ENCODE results near the gene SIGLEC11.
"Not testable (repeated sequence)": the region's sequence is repeated elsewhere in the genome, so short reads cannot be mapped to it uniquely, and the experiment has no call there.

The SIGLEC11 gene

DNA sequence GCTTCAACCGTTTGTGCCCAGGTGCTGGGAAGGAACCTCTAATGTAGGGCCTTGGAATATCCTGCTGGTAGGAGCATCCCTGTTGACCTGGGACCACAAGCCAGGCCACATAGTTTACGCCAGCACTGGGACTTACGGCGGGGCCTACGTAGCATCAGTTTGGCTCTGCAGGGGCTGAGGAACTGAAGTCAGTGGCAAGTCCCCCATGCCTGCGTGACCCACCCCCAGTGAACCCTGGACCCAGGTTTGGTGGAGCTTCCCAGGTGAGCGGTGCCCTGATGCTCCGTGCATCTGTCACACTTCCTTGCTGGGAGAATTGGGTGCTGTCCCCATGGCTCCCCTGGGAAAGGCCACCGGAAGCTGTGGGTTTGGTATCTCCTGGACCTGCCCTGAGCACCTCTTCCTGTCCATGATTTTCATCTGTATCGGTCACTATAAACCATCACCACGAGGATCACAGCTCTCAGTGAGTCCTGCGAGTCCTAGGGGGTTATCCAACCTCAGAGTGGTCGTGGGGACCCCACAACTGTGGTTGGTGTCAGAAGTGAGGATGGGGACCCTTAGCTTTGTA is 9.9 kb downstream of the SIGLEC11 start:
- DNase-seq, result no peak

DNA sequence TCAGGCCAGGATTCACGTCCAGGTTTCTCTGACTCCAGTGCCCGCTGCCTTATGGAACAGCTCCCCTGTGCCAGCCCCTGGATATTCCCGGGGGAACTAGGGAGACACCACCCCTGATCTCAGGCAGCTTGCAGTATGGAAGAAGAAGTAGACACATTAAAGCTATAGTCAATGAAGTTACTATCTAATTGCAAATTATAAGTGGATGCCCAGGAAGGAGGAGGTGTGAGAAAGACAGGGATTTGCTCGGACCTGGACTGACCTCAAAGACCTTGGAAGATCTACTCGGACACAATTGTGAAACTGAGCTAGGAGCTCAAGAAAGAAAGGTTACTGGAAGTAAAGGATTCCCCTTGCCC is 10.4 kb downstream of the SIGLEC11 start:
- DNase-seq, result no peak

DNA sequence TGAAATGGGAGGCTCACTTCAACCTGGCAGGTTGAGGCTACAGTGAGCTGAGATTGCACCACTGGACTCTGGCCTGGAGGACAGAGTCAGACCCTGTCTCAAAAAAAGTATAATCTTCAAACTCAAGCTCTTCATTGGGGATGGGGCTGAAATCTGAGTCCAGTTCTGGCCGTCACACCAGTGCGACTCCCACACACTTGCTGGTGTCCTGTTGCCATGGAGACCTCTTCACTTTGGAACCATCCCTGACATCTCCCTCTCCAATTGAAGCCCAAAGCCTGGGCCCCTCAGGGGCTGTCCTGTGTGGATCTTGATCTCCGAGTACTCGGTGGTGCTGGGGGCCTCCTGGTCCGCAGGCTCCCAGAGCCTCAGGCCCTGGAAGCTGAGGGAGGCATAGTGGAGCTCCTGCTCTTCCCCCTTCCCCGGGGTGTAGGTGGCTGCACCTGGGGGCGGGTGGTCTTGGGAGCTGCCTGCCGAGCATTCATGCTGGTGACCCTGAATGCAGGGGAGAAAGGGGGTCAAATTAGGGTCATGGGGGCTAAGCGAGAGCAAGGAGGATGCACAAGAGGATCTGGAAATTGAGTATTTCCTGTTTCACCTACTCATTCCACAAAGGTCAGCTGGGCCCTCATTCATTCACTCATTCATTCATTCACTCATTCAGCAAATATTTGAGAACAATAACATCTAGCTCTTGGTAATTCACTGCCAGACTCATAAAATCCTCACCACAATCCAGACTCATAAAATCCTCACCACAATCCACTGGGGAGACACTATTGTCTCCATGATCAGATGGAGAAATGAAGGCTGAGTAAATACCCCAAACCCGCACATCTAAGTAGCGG is 11.0 kb downstream of the SIGLEC11 start:
- DNase-seq, result no peak

DNA sequence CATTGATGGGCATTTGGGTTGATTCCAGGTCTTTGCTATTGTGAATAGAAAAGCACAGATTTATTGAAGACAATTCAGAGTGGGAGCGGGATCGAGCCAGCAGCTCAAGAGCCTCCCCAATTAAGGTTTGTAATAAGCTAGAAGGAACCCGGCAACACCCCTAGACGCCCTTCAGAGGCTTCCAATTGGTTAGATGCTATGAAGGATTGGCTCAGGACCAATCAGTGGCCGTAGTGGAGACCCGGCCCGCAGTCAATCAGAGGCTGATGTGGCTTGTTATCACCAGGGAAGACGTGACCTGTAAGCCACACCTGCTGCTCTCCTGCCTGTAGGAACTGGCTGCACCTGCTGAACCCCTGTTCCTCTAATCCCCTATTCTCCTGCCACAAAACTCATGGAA is 14.6 kb downstream of the SIGLEC11 start:
- no peak for DNase-seq

DNA sequence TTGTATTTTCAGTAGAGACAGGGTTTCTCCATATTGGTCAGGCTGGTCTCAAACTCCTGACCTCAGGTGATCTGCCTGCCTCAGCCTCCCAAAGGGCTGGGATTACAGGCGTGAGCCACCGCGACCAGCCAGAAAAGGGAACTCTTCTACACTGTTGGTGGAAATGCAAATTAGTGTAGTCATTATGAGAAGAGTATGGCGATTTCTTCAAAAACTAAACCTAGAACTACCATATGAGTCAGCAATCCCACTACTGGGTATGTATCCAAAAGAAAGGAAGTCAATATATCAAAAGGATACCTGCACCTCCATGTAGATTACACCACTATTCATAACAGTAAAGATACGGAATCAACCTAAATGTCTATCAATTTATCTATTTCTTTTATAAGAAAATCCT is 16.4 kb downstream of the SIGLEC11 start:
- DNase-seq, result not testable (repeated sequence)

DNA sequence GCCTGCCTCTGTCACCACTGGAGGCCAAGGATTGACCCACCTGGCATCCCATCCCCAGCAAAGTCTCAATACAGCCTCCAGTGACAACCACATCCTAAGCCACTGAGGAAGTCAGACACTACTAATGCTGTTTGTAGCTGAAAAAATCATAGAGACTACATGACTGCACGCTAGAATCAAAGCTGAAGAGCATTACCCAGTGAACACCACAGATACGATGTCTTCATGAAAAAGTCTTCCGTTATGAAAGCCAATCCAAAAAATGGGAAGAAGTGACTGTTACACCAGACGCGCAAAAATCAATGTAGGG is 20.5 kb downstream of the SIGLEC11 start:
- no peak for DNase-seq

DNA sequence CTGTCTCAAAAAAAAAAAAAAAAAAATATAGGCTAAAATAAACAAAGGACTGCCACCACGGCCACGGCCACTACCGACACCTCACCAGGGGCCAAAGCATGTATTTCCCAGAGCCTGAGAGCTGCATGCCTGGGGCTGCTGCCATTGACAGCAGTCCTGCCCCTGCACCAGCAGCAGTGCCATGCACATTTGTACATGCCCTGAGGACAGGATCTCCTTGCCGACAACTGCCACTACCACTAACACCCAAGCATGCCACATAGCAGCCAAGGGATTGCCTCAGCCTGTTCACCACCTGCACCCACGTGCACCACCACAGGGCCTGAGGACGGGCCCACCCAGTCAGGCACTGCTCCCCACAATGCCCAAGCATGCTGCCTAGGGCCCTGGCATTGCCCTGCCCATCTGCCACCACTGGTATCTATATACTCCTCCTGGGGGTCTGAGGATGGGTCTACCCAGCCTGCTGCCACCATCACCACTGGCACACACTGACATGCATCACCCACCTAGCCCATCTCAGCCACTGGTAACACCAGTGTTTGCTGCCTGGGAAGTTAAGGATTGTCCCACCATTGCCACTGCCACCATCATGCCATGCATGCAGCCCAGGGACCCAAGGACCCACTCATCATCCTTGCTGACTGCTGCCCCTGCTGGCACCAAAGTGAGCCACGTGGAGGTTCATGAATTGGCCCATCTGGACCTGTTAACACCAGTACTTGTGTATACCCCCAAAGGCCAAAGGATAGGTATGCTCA is 21.1 kb downstream of the SIGLEC11 start:
- no peak for DNase-seq

DNA sequence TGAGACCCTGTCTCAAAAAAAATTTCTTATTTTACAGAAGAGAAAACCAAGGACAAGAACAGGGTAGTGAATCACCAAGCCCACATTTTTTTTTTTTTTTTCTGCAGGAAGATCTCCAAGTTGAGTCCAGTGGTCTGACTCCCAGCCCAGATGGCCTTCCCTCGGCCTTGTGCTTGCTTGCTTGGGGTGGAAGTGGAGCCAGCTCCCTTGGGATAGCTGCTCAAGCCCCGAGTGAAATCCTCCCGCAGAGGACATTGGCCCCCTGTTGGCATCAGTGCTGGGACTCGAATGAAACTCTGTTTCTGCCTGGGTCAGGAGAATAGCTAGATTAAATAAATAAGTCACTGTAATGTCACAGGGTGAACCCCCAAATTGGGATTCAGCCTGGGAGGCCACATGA is 22.3 kb downstream of the SIGLEC11 start:
- no peak for DNase-seq

DNA sequence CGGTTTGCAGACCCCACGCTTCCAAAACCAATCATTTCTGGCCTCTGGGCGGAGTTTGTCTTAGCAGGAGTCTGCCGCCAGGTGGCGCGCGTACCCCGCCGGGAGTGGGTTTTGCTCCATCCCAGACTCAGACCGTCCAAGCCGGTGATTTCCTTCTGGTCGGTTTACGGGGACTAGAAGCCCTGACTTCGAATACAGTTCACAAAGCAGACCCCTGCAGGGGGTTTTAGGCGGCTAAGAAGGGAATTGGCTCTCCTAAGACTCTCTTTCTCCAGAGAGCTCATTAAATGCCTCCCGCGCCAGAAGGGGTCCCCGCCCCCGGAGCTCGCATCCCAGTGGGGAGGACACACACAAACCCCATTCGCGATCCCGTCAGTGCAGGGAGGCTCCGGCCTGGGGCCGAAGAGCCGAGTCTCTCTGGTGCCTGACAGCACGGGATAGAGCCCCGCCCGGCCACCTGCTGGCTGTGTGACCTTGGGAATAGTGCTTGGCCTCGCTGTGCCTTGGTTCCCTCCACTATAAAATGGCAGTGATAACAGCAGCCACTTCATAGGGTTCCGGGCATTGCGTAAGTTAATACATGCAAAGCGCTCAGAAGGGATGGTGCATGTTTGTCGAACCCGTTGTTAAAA is 23.1 kb downstream of the SIGLEC11 start:
- DNase-seq, result peak; percentile 91

DNA sequence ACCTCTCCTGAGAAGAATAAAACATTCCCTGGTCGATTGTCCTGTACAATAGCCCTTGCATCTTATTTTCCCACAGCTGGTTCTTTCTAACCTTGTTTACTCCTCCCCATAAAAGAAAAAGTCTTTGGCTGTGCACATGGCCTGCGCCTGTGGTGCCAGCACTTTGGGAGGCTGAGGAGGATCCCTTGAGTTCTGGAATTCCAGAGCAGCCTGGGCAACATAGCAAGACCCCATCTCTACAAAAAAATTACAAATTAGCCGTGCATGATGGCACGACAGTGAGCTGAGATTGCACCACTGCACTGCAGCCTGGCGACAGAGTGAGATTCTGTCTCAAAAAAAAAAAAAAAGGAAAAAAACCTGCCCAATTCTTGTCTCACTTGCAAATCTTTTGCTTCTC is 24.4 kb downstream of the SIGLEC11 start:
- no peak for DNase-seq

DNA sequence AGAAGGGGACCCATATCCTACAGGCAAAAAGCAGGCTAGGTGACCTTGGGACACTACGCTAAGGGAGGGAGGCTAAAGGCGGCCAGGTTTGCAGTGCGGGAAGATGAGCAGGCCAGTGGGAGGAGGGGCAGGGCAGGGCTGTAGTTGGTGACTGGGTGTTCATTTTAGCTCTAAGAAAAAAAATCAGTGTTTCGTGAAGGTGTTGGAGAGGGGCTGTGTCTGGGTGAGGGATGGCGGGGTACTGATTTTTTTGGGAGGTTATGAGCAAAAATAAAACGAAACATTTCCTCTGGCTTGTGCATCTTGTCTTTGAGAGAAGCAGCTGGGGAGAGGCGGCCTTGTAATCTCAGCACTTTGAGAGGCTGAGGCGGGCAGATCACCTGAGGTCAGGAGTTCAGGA is 27.3 kb downstream of the SIGLEC11 start:
- no peak for DNase-seq

DNA sequence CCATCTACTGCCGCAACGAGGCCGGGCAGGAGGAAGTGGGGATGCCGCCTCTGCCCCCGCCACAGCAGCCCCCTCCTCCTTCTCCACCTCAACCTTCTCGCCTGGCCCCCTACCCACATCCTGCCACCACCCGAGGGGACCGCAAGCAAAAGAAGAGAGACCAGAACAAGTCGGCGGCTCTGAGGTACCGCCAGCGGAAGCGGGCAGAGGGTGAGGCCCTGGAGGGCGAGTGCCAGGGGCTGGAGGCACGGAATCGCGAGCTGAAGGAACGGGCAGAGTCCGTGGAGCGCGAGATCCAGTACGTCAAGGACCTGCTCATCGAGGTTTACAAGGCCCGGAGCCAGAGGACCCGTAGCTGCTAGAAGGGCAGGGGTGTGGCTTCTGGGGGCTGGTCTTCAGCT is 28.2 kb downstream of the SIGLEC11 start:
- DNase-seq, result peak; percentile 55

DNA sequence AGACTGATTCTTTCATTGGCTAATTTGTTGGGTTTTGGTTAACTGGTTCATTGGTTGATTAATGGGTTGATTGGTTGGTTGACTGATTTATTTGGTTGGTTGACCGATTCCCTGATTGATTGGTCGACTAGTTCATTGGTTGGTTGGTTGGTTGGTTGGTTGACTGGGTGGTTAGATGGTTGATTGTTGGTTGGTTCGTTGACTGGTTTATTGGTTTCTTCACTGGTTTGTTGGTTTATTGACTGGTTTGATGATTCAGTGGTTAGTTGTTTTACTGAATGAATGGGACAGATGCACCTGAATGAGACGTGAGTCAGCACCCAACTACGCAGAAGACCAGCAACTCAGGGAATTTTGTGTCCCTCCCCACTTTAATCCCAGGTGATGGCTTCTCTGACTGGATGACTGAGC is 28.9 kb downstream of the SIGLEC11 start:
- DNase-seq, result no peak

DNA sequence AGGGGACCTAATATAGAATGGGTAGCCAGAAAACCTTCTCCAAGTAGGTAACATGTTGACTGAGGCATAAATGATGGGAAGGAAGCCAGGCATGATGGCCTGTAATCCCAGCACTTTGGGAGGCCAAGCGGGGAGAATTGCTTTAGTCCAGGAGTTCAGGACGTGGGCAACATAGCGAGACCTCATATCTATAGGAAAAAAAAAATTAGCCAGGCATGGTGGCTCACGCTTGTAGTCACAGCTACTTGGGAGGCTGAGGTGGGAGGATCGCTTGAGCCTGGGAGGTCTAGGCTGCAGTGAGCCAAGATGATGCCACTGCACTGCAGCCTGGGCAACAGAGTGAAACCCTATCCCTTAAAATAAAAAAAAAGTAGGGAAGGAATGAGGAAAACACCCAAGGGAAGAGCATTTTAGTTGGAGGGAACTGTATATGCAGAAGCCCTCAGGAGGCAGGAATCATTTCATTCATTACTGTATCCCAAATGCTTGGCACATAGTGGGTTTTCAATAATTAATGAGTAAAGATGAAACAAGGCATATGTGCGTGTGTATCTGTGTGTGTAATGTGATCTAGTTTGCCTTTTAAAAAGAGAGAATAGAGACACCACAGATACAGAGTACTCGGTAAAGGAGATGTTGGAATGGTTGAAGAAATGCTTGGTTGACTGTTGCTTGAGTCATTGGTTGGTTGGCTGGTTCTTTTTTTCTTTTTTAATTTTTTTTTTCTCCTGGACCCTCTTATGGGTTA is 29.5 kb downstream of the SIGLEC11 start:
- DNase-seq, result no peak

DNA sequence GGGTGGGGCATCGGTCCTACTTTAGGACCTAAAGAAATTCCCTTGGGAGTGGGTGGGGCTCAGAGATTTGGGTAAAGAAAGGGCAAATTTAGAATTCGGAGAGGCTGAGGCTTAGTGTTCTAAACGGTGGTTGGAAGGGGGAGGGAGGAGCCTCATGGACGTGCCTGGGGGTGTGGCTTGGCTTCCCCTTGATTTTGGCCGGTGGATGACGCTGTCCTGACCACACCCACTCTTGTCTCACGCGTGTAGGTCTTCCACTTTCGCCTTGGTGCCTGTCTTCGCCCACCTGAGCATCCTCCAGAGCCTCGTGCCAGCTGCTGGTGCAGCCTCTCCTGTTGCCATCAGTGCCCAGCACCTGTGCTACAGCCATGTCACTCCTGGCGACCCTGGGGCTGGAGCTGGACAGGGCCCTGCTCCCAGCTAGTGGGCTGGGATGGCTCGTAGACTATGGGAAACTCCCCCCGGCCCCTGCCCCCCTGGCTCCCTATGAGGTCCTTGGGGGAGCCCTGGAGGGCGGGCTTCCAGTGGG is 30.4 kb downstream of the SIGLEC11 start:
- no peak for DNase-seq

DNA sequence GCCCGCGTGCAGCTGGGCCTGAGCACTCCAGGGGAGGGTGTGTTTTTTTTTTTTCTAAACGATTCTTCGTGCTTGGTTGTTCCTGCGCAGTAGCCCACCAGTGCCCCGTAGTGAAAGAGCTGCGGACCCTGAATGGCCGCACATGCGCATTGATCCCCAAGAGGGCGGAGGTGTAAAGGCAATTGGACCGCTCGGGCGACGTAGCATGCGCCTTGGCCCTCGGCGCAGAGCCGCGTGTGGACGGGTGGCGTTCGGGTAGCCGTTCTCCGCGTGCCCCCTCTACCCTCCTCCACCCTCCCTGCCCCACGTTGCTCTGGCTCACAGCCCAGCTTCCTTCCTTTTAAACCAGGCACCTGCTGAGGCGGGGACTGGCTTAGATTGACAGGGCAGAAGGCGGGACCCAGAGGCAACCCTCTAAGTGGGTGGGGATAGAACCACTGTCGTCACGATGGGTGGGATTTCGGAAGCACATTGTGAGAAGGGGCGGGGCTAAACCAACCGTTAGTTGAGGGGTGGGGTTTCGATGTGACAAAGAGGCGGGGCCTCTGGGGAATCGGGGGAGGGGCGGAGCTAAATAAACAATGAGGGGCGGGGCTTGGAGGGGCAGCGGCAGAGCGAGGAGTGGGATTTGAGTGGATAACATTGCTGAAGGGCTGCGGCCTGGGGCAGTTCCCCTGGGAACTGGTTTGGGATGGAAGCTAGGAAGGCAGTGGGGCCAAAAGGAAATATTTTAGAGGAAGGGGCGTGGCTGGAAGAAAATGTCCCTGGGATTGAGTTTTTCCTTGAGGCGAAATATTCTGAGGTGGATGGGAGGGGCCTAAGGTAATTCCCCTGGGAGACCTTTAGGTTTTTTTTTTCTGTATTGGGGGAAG is 31.1 kb downstream of the SIGLEC11 start:
- peak; percentile 96 for DNase-seq

DNA sequence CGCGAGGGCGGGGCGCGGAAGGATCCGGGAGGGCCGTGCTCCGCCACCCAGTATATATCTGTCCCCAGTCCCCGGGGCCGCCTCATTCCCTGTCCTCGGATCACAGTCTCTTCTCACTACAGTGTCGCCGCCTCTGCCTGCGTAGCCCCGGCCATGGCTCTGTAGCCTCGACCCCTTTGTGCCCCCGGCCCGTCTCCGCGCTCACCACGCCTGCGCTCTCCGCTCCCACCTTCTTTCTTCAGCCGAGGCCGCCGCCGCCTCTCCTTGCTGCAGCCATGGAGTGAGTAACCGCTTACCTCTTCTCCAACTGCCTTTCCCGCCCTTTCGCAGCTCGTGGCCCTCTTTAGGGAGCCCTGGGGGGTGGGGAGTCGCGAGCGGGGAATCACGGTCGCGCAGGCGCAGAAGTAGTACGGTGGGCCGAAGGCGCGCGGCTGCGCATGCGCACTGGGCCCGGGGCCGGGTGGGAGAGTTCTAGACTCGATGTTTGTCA is 31.8 kb downstream of the SIGLEC11 start, which contains the start of the genes ATF5 and NUP62:
ATF5 (plus strand) TSS at position 85 of the 490 bp plus-strand sequence. CDS start 1,646 bp downstream, outside the sequence.
NUP62 (minus strand) TSS at position 384 of the 490 bp plus-strand sequence. CDS start 19,697 bp downstream, outside the sequence.
- peak; percentile 95 for DNase-seq

DNA sequence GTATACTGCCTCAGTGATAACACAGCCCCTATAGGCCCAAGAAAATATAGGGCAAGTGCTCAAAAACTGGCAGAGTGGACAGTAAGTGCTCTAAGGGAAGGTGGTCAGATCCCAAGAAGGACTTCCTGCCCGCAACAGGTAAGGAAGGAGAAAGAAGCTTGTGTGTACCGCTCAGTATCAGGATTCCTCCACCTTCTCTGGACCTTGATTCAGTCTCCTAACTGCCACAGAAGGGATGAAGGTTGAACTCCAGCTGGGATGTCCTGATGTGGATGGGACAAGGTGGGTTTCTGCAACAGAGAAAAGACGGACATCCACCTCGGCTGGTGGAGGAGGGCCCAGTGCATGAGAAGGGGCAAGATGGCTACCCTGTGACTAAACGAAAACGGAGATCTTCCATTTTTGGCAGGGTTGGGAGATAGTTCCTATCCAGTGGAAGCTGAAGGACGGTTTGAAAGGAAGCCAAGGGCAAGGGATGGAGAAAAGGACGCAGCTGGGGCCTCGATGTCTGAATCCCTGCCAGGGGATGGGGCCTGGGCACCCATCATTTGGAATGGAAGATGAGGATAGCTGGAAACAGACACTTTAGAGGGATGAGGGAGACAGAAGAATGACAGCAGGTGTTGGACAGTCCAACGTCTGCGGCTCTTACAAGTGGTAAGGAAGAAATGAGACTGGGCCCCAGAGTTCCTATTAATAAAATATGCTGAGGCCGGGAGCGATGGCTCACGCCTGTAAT is 33.3 kb downstream of the SIGLEC11 start:
- DNase-seq, result no peak

DNA sequence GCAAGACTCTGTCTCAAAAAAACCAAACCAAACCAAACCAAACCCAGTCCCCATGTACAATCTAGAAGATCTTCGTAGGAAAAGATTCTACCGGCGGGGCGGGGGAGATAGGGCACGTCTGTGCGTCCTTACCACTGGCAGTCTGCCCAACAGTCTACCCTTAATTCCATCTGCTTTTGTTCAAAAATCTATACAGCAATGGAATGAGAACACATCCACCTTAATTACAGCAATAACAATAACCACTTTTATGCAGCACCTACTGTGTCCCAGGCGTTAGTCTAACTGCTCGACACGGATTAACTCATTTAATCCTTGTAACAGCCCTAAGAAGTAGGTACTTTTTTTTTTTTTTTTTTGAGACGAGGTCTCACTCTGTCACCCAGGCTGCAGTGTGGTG is 34.5 kb downstream of the SIGLEC11 start:
- no peak for DNase-seq

DNA sequence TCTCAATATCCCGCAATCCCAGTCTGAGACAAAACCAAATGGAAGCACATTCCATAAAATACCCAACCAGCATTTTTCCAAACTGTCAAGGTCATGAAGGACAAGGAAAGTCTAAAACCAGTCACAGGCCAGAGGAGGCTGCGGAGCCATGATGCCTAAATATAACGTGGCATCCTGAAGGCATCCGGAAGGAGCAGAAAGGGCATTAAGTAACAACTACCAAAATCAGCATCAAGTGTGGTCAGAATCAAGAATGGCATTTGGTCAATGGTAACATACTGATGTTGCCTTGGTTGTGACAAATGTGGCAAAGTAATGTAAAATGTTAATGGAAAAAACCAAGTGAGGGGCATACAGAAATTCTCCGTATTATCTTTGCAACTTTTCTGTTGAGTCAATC is 35.5 kb downstream of the SIGLEC11 start:
- no peak for DNase-seq

DNA sequence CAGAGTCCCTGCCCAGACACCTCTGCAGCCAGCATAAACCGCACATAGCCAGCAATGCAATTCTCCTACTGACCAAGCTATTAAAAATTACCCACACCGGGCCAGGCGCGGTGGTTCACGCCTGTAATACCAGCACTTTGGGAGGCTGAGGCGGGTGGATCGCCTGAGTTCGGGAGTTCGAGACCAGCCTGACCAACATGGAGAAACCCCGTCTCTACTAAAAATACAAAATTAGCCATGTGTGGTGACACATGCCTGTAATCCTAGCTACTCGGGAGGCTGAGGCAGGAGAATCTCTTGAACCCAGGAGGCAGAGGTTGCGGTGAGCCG is 36.1 kb downstream of the SIGLEC11 start:
- not testable (repeated sequence) for DNase-seq

Data from activated T-cell treated with anti-CD3 and anti-CD28 coated beads, Interleukin-2, amount 50 U/mL, for 48 hours (primary cell).